HG02588 (cell line): ENCODE measurements around the gene TBC1D24.

ENCODE experiments used
- ATAC-seq: cut with Tn5 transposase; IDR thresholded peaks from one replicate; pipeline ENCODE4 v1.9.1; 2021; ENCODE audit warnings: mild to moderate bottlenecking, moderate library complexity; ENCODE audit not compliant: unreplicated experiment

TBC1D24 gene

DNA sequence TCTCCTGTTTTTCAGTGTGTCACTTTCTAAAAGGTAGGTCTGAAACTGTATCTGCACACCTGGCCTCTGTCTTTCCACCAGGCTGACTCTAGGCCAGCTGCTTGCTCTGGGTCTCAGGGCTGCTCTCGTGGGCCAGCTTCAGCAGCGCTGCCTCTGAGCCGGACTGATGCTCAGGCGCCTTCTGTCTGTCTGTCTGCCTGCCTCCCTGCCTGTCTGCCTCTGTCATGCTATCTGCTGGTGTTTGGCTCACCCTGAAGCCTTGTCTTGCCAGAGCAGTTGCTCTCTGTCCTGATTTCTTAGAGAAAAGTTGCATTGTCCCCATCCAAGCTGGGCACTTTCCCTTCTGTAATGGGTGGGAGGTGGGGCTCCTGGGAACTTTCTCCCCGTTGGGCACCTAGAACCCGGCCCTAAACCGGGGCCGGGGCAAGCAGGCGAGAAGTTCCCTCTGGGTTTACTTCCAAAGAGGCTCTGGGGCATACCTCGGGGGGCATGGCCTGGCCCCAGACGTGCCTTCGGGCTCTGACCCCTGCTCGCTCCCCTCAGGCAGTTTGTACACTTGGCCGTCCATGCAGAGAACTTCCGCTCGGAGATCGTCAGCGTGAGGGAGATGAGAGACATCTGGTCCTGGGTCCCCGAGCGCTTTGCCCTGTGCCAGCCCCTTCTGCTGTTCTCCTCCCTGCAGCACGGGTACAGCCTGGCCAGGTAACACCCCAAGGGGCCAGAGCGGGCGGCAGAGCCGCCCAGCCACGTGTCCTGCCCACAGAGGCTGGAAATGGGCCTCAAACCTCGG lies 23.0 kb downstream of the TBC1D24 start:
- ATAC-seq = no peak

DNA sequence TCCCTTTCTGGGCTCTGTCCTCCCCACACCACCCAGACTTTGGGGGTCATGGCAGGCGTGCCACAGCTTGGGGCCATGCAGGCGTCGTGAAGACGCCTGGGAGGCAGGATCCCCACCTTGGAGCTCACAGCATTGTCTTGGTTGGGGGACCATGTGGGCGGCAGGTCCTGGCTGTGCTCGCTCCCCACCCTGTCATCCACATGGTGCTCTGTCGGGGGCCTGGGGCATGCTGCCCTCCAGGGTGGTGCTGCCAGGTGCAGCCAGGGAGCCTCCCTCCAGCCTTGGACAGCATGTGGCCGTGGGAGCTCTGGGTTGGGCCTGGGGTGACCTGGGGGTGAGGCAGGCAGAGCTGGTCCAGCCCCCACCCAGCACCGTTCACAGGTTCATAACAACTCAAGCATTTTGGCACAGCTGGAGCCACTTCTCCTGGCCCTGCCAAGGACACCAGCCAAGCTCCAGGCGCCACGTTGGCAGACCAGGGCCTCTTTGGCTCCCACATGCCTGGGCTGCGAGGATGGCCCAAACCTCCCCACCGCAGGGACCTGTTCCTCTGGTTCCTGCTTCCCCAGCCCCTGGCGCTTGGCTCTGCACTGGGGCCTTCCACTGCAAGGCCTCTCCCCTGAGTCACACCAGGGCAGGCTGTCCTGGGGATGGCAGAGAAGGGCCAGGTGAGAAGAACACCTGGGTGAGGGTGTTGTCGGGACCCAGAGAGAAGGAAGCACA lies 23.8 kb downstream of the TBC1D24 start:
- no peak for ATAC-seq

GRCh38 chr16:2499454-2499853 lies 24.5 kb downstream of the TBC1D24 start:
- ATAC-seq = no peak

DNA sequence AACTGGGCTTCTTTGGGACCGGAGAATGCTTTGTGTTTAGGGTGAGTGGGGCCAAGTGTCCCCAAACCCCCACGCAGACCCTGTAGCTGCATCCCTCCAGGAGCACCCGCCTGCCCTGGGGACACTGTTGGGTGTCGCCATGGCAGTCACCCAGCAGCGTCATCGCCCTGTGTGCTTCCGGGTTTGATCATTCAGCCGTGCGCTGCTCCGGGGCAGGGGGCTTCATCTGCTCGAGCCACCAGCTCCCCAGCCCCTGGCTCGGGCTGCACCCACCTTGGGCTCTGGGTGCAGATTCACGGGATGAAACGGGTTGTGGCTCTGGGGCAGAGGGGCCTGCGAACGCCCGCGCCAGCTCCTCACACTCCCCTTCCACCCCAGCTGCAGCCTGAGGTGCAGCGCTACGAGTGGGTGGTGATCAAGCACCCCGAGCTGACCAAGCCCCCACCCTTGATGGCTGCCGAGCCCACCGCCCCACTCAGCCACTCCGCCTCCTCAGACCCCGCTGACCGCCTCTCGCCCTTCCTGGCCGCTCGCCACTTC lies 25.0 kb downstream of the TBC1D24 start:
- no peak for ATAC-seq

- ATAC-seq = no peak
Measured at GRCh38 chr16:2500430-2500917, 25.5 kb downstream of the TBC1D24 start.

- no peak for ATAC-seq
Measured at GRCh38 chr16:2500918-2501750, 26.2 kb downstream of the TBC1D24 start.

DNA sequence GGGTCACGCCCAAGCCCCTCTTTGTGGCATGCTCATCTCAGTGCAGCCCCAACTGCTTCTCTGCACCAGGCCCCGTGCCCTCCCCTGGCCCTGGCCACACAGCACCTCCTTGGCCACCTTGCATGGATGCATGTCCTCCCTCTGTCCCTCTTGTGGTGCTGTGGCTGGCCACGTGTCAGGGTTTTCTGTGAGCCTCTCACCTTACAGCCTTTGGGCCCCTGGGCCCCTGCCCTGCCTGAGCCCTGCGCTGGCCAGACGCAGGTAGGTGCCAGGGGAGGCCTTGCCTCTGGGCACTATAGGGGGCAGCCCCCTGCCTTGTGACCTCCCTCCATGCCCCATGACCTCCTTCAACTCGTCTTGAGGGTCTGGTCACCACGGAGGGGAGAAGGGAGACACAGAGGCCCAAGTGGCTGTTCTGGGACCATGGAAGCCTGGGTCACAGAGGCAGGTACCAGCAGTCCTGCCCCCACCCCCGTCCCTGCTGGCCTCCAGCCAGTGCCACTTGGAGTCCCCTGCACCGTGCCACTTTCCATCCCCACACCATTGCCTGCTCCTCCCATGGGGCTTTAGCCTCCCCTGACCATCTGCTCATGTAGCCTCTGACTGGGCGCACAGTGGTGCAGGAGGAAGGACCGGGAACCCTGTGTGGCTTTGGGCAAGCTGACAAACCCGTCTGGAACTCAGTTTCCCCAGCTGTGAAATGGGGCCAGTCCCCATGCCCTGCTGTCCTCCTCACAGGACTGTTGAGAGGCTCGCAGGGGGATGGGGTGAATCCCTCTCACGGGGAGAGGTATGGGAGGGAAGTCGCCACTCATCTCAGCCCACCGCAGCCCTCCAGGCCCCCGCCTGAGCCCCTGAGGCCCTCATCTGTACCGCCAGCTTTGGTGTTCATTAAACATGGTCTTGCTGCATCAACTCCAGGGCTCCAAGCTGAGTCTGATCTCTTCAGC lies 27.3 kb downstream of the TBC1D24 start:
- ATAC-seq = no peak

DNA sequence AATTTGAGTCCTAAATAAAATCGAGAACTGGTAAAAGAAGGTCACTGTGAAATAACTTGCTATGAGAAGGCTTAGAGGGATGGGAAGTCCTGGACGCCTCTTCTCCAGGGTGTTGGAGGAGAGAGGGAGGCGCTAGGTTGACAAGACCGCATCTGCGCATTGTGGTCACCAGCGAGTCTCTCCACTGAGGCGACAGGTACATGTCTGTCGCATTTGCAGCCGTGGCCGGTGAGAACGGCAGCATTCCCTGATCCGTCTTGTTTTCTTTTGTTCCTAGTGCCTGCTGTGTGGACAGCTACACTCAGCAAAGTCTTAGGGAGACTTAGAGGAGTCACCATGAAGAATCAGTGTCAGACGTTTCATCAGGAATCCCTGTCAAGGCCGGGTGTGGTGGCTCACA lies 30.8 kb downstream of the TBC1D24 start:
- ATAC-seq = no peak

- ATAC-seq = peak; percentile 50
Measured at GRCh38 chr16:2507052-2507659, 32.2 kb downstream of the TBC1D24 start.

- ATAC-seq = peak; percentile 7
Measured at GRCh38 chr16:2507665-2508064, 32.7 kb downstream of the TBC1D24 start.

DNA sequence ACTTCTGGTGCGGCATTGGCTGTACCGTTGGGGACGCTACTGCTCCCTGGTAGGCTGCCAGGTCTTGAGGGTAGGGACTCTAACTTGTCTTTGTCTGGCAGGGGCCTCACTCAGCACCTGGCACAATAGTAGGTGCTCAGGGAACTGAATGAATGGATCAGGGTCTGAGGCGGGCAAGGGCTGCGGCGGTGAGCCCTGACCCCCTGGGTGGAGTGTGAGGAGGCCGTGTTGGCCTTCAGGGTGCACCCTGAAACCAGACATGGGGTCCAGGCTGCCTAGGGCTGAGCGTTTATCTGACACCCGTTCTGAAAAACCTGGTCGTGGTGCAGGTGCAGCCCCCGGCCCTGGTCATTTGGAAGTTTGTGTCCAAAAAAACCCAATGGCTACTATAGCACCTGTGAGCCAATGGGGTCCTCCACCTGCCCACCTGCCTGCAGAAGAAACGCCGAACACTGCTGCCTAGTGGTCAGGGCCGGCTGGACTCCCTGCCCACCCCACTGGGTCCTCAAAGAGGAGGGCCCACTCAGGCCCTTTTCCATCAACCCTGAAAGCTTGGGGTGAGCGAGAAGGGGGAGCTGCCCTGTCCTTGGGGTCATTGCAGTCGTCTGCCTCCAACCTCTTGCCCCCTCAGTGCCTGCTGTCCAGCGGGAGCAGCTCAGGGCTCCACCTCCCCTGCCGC lies 33.9 kb downstream of the TBC1D24 start:
- ATAC-seq = no peak

DNA sequence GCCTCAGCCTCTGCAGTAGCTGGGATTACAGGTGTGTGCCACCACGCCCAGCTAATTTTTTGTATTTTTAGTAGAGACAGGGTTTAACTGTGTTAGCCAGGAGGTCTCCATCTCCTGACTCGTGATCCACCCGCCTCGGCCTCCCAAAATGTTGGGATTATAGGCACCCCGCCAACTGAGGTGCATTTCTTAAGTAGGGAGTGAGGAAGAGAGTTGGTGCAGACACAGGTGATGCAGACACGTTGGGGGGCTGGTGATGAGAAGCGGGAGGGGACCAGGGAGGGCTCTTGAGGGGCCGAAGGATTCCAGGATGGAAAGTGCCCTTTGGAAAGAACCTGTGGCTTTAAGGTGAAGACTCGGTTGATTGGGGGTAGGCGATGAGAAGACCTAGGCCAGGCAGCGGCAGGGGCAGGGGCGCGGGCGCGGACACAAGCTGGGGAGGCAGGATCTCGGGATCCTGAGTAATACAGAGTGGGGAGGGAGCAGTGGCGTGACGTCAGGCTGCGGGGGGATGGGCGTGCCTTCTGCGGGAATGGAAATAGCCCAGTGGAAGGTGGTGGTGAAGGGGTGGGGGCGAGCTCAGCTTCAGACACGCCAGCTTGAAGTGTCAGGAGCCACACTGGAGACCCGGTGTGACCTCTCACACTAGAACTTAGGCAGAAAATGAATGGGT lies 36.3 kb downstream of the TBC1D24 start:
- ATAC-seq = no peak

DNA sequence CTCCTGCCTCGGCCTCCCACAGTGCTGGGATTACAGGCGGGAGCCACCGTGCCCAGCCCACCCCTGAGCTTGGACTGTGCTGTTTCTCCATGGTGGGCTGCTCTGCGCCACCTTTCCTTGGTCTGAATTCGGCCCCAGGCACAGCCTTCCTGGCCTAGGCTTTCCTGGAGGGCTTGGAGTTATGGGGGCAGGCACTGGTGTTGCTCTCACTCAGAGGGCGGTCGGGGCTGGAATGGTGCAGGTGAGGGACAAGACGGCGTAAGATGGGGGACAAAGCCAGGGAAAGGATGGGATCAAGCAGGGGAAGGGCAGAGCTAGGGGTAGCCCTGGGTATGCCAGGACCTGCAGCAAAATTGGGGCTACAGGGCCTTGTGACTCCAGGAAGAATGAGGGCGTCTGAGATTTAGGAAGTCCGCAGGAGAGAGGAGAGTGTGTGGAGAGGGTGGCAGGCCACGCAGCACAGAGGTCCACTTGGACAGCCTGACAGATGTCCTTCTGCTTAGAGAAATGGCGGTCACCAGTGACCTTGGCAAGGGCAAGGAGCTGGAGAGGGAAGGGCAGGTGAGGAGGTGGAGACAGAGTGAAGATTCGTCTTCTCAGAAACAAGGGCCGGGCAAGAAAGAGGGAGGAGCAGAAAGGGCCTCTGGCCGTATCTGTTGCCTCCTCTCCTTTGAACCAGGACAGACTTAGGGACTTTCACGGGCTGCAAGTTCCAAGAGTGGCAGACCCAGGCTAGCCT lies 37.2 kb downstream of the TBC1D24 start:
- no peak for ATAC-seq

DNA sequence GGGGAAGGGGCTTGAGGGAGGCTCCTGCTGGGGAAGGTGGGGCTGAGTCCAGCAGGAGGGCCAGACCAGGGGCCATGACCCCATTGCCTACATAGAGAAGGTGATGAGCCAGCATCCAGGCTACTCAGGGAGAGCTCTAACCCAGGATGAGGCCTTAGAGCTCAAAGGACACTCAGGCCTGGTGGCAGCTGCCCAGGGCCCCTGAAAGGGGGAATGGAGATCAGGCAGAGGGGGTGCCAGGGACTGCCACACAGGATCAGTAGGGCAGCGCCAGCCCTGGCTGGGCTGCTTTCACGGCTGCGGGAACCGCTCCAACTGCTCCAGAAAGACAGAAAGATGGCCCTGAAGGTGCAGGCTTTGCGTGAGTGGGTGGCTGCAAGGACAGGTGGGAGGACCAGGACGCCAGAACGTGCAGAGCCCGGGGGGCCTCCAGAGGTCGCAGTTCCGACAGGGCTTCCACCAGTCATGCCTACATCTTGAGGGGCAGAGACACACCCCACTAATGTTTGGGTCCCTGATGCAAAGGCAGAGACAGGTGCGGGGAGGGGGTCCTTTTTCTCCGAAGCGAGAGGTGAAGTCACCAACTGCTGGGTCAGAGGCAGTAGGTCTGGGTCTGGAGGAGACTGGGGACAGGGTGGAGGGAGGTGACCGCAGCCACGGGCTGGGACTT lies 37.9 kb downstream of the TBC1D24 start:
- ATAC-seq = no peak

DNA sequence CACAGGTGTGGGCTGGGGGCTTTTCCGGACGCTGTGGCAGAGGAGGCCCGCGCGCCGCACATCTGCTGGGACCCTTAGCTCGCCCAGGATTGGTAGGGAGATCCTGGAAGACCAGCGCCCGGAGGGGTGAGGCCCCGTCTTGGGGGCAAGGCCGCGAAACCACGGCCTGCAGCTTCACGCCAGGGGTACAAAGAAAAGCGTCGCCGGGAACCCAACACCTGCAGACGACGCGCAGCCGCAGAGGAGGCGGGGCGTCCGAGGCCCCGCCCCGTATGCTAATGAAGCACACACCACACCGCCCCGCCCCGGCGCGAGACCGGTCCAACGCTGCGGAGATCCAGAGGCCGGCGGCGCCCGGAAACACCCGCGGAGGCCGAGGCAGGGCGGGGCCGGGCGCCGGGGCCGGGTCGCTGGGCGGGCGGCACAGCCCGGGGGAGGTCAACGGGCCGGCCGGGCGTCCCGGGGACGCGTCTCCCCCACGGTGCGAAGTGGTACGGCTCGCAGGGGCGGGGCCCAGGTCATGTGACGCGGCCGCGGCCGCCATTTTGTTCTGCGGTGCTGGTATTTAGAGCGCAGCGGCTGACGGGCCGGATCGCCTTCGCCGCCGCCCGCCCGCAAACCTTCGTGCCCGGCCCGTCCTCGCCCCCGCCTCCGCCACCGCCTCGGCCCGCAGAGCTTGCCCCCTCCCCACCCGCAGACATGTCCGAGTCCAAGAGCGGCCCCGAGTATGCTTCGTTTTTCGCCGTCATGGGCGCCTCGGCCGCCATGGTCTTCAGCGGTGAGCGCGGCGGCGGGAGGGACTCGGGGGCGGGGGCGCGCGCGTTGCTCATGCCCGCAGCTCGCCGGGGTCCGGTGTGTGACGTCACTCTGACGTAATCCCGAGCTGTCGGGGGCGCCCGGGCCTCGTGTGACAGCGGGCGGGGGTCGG lies 38.7 kb downstream of the TBC1D24 start, which contains the start of gene ATP6V0C:
ATP6V0C (plus strand) TSS at position 548 of the 928 bp plus-strand sequence; CDS start at position 700, 152 bp downstream.
- peak; percentile 72 for ATAC-seq
